Activated CD4-positive, alpha-beta T cell treated with anti-CD3 and anti-CD28 coated beads for 24 hours (primary cell): ENCODE results near the gene PDLIM5.

ENCODE experiments used
- DNase-seq, 2 donors: peaks; one replicate each; pipeline ENCODE4 v3.0.0-alpha.2; 2020; ENCODE audit warnings: low read depth in 2 of 2

The PDLIM5 gene

GRCh38 chr4:94559351-94559806 lies 107.6 kb downstream of the PDLIM5 start:
- no peak for DNase-seq

GRCh38 chr4:94561249-94562024 lies 109.7 kb downstream of the PDLIM5 start:
- no peak for DNase-seq

GRCh38 chr4:94562285-94562684 lies 110.5 kb downstream of the PDLIM5 start:
- no peak for DNase-seq

GRCh38 chr4:94564252-94564651 lies 112.5 kb downstream of the PDLIM5 start:
- no peak for DNase-seq

- no peak for DNase-seq
These were observed 114.7 kb downstream of the PDLIM5 start for GRCh38 chr4:94566420-94566819.

- DNase-seq, result no peak
These were observed 116.1 kb downstream of the PDLIM5 start for GRCh38 chr4:94567811-94568210.

- DNase-seq, result no peak
These were observed 118.8 kb downstream of the PDLIM5 start for GRCh38 chr4:94570558-94570957.

GRCh38 chr4:94571298-94571697 lies 119.6 kb downstream of the PDLIM5 start:
- DNase-seq, result no peak

- DNase-seq, result no peak
These were observed 120.0 kb downstream of the PDLIM5 start for GRCh38 chr4:94571715-94572114.

GRCh38 chr4:94574050-94574449 lies 122.3 kb downstream of the PDLIM5 start:
- no peak for DNase-seq

GRCh38 chr4:94574616-94575015 lies 122.9 kb downstream of the PDLIM5 start:
- no peak for DNase-seq

- DNase-seq, result no peak
These were observed 123.9 kb downstream of the PDLIM5 start for GRCh38 chr4:94575652-94576051.

GRCh38 chr4:94576210-94576609 lies 124.5 kb downstream of the PDLIM5 start:
- no peak for DNase-seq

- DNase-seq, result no peak
These were observed 125.4 kb downstream of the PDLIM5 start for GRCh38 chr4:94577136-94577535.

GRCh38 chr4:94578195-94578594 lies 126.5 kb downstream of the PDLIM5 start:
- DNase-seq, result no peak

GRCh38 chr4:94581766-94582165 lies 130.0 kb downstream of the PDLIM5 start:
- DNase-seq, result no peak

- DNase-seq, result no peak
These were observed 130.8 kb downstream of the PDLIM5 start for GRCh38 chr4:94582517-94582916.

GRCh38 chr4:94583914-94584641 lies 132.3 kb downstream of the PDLIM5 start:
- DNase-seq, result no peak

- no peak for DNase-seq
These were observed 137.4 kb downstream of the PDLIM5 start for GRCh38 chr4:94588896-94589693.

GRCh38 chr4:94590493-94590892 lies 138.8 kb downstream of the PDLIM5 start:
- no peak for DNase-seq

GRCh38 chr4:94591289-94591688 lies 139.5 kb downstream of the PDLIM5 start:
- no peak for DNase-seq

- DNase-seq, result no peak
These were observed 143.3 kb downstream of the PDLIM5 start for GRCh38 chr4:94595013-94595412.
